Natural killer cell (primary cell): ENCODE data around the gene CDC42BPG. TPM values are rescaled to one million over a fixed set of nuclear protein-coding genes. Genes with fewer than 3 reads are reported as not detected.

Experiments used
- ATAC-seq, 3 donors: fragments of 150-1000 bp in 2 of 3; fragments of 200-7000 bp in 1 of 3; cut with Tn5 transposase; 1 replicate in 1 of 3; 2 replicates in 2 of 3; pipeline ENCODE4 v1.10.0; 2021; ENCODE audit warnings: mild to moderate bottlenecking in 2 of 3, moderate library complexity in 2 of 3
- DNase-seq, 2 donors: peaks; one replicate each; pipeline versions ENCODE4 v3.0.0 to v3.0.0-alpha.2; 2013 to 2021; ENCODE audit warnings: mixed read lengths in 1 of 2
- H3K27ac ChIP-seq: one replicate; pipeline ENCODE4 v1.5.1; 2013; ENCODE audit warnings: mild to moderate bottlenecking, low read length
- H3K27me3 ChIP-seq: one replicate; pipeline ENCODE4 v1.6.1; 2013; ENCODE audit warnings: low read length; ENCODE audit not compliant: control insufficient read depth, insufficient read depth
- H3K36me3 ChIP-seq: one replicate; pipeline ENCODE4 v1.6.1; 2013; ENCODE audit warnings: low read length; ENCODE audit not compliant: control insufficient read depth, insufficient read depth
- H3K4me1 ChIP-seq: one replicate; pipeline ENCODE4 v1.6.1; 2013; ENCODE audit warnings: low read length; ENCODE audit not compliant: control insufficient read depth, insufficient read depth
- H3K4me3 ChIP-seq: one replicate; pipeline ENCODE4 v1.5.1; 2013; ENCODE audit warnings: low read length
- H3K9me3 ChIP-seq: one replicate; pipeline ENCODE4 v1.6.1; 2013; ENCODE audit warnings: low read length; ENCODE audit not compliant: control insufficient read depth, insufficient read depth
- H3K27ac Mint-ChIP-seq, 2 donors: one replicate each; pipeline ENCODE4 v1.8.0; 2022; ENCODE audit warnings: mild to moderate bottlenecking in 2 of 2, mixed read lengths in 2 of 2, moderate library complexity in 1 of 2
- H3K27me3 Mint-ChIP-seq, 2 donors: one replicate each; pipeline ENCODE4 v1.8.0; 2022; ENCODE audit warnings: low read depth in 2 of 2, mixed read lengths in 2 of 2
- H3K36me3 Mint-ChIP-seq: one replicate; pipeline ENCODE4 v1.8.0; 2022; ENCODE audit warnings: mixed read lengths
- H3K4me1 Mint-ChIP-seq, 2 donors: one replicate each; pipeline ENCODE4 v1.8.0; 2022; ENCODE audit warnings: mixed read lengths in 2 of 2
- H3K4me3 Mint-ChIP-seq: one replicate; pipeline ENCODE4 v1.8.0; 2022; ENCODE audit warnings: mild to moderate bottlenecking, moderate library complexity, mixed read lengths
- H3K9me3 Mint-ChIP-seq, 2 donors: one replicate each; pipeline ENCODE4 v1.8.0; 2022; ENCODE audit warnings: mixed read lengths in 2 of 2
- WGBS: methylation state at CpG from one replicate; pipeline ENCODE4 v1.1.7; 2013; ENCODE audit warnings: missing lambda C conversion rate; ENCODE audit not compliant: insufficient coverage; 5-methylcytosine and 5-hydroxymethylcytosine counted together
- intact Hi-C: fragments of 100-400 bp; cut with micrococcal nuclease; formaldehyde crosslinking; loops from one replicate; pipeline ENCODE4 v1.14.2; 2022
- total RNA-seq, 4 donors: library from RNA; stranded (reverse); fragments of 120-200 nt in 1 of 4; gene quantifications; one replicate each; pipeline versions ENCODE4 v1.2.3 to v1.2.4, GENCODE V29; 2013 to 2022
- TF ChIP-seq, protein P1 (sequence below): fragments of 200-600 bp; IDR thresholded peaks from one replicate; pipeline ENCODE4 v1.8.0; 2022; ENCODE audit warnings: antibody characterized with exemption

Gene CDC42BPG
- total RNA-seq, 3 donors from 2014 or later (not counting 1 experiment from before 2014, with no cell fraction given): 8.2 to 12.7 (median 10.7) TPM

DNA sequence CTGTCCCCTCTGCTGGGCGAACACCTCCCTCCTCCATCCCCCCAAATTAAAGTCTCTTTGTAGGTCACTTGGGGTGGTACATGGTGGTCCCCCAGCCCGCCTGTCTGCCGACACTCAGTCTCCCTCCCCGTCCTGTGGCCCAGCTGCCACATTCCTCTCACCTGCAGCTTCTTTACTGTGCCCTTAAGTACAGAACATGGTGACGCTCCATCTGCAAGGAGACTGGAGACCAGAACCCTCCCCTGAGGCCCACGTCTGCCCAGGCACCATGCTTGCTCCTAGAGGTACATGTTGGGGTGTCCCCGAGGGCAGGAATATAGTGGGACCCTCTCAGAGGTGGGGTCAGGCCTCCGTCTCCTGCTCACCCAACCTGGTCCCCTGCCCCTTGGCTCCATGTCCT lies 39.6 kb upstream of the CDC42BPG start:
- no peaks in the 10 kb centered on the region for H3K27me3 Mint-ChIP-seq
- ATAC-seq: no peak
- Histone ChIP-seq H3K4me3 (no peak overlapping the region), H3K4me1 (peaks cover 38% of the 10 kb centered on the region), H3K9me3 (no peaks in the 10 kb centered on the region), H3K27me3 (no peaks in the 10 kb centered on the region), H3K36me3 (no peaks in the 10 kb centered on the region), H3K27ac (no peak overlapping the region)
- no peak for DNase-seq
- TF ChIP-seq, protein P1, sequence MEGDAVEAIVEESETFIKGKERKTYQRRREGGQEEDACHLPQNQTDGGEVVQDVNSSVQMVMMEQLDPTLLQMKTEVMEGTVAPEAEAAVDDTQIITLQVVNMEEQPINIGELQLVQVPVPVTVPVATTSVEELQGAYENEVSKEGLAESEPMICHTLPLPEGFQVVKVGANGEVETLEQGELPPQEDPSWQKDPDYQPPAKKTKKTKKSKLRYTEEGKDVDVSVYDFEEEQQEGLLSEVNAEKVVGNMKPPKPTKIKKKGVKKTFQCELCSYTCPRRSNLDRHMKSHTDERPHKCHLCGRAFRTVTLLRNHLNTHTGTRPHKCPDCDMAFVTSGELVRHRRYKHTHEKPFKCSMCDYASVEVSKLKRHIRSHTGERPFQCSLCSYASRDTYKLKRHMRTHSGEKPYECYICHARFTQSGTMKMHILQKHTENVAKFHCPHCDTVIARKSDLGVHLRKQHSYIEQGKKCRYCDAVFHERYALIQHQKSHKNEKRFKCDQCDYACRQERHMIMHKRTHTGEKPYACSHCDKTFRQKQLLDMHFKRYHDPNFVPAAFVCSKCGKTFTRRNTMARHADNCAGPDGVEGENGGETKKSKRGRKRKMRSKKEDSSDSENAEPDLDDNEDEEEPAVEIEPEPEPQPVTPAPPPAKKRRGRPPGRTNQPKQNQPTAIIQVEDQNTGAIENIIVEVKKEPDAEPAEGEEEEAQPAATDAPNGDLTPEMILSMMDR: no peak
- peaks cover 34 to 46% of the 10 kb centered on the region in 2 donors for H3K4me1 Mint-ChIP-seq
- intact Hi-C loops: no loop called here
- no peak overlapping the region for H3K27ac Mint-ChIP-seq
- H3K36me3 Mint-ChIP-seq: no peaks in the 10 kb centered on the region
- no peak overlapping the region for H3K4me3 Mint-ChIP-seq
- 94% methylated on average over 8 of the region's 8 CpGs for WGBS
- no peaks in the 10 kb centered on the region for H3K9me3 Mint-ChIP-seq

- Histone ChIP-seq H3K9me3 (no peaks in the 10 kb centered on the region), H3K4me1 (peaks cover 39% of the 10 kb centered on the region), H3K27me3 (no peaks in the 10 kb centered on the region), H3K36me3 (no peaks in the 10 kb centered on the region), H3K4me3 (no peak overlapping the region), H3K27ac (no peak overlapping the region)
- DNase-seq: no peak
- H3K36me3 Mint-ChIP-seq: no peaks in the 10 kb centered on the region
- WGBS: 96% methylated on average over 5 of the region's 5 CpGs
- peaks cover 34 to 51% of the 10 kb centered on the region in 2 donors for H3K4me1 Mint-ChIP-seq
- TF ChIP-seq, protein P1: no peak
- H3K27ac Mint-ChIP-seq: no peak overlapping the region
- H3K9me3 Mint-ChIP-seq: no peaks in the 10 kb centered on the region
- intact Hi-C loops: no loop called here
- no peak overlapping the region for H3K4me3 Mint-ChIP-seq
- H3K27me3 Mint-ChIP-seq: no peaks in the 10 kb centered on the region
- no peak for ATAC-seq
These were observed 39.1 kb upstream of the CDC42BPG start for GRCh38 chr11:64883575-64883974.

- Mint-ChIP-seq H3K27ac (no peak overlapping the region), H3K4me1 (peaks cover 29 to 49% of the 10 kb centered on the region in 2 donors), H3K4me3 (no peak overlapping the region), H3K36me3 (no peaks in the 10 kb centered on the region), H3K27me3 (no peaks in the 10 kb centered on the region), H3K9me3 (no peaks in the 10 kb centered on the region)
- Histone ChIP-seq H3K27ac (no peak overlapping the region), H3K36me3 (no peaks in the 10 kb centered on the region), H3K27me3 (no peaks in the 10 kb centered on the region), H3K4me3 (no peak overlapping the region), H3K9me3 (no peaks in the 10 kb centered on the region), H3K4me1 (peaks cover 31% of the 10 kb centered on the region)
- WGBS: 92% methylated on average over 5 of the region's 5 CpGs
- intact Hi-C loops: no loop called here
- ATAC-seq (no peak), DNase-seq (no peak)
- TF ChIP-seq, protein P1: no peak
These were observed 37.8 kb upstream of the CDC42BPG start for GRCh38 chr11:64882243-64882642.

- H3K27ac ChIP-seq: no peak overlapping the region
These were observed 37.0 kb upstream of the CDC42BPG start for GRCh38 chr11:64881476-64881875.

More at GRCh38 chr11:64881476-64881875, 37.0 kb upstream of the CDC42BPG start:
- TF ChIP-seq, protein P1: no peak
- no peaks in the 10 kb centered on the region for H3K27me3 ChIP-seq
- no peak overlapping the region for H3K4me3 Mint-ChIP-seq
- H3K4me1 ChIP-seq: peaks cover 39% of the 10 kb centered on the region
- H3K36me3 ChIP-seq: peaks cover 2% of the 10 kb centered on the region
- peaks cover 35 to 55% of the 10 kb centered on the region in 2 donors for H3K4me1 Mint-ChIP-seq
- H3K36me3 Mint-ChIP-seq: no peaks in the 10 kb centered on the region
- DNase-seq (no peak), ATAC-seq (no peak)
- H3K9me3 Mint-ChIP-seq: no peaks in the 10 kb centered on the region
- no peak overlapping the region for H3K4me3 ChIP-seq
- H3K9me3 ChIP-seq: no peaks in the 10 kb centered on the region
- WGBS: 96% methylated on average over 8 of the region's 8 CpGs
- peak overlapping the region; percentile 95 for H3K27ac Mint-ChIP-seq
- H3K27me3 Mint-ChIP-seq: no peaks in the 10 kb centered on the region
- intact Hi-C loops: no loop called here
